DMS153 treated with DMSO at 0.1 percent for 48 hours (cell line): ENCODE results near the gene NCBP3.

ENCODE experiments used
- DNase-seq: peaks from one replicate; lab custom pipeline; 2025; ENCODE audit not compliant: unreplicated experiment; lab: John Stamatoyannopoulos, UW

The NCBP3 gene

DNA sequence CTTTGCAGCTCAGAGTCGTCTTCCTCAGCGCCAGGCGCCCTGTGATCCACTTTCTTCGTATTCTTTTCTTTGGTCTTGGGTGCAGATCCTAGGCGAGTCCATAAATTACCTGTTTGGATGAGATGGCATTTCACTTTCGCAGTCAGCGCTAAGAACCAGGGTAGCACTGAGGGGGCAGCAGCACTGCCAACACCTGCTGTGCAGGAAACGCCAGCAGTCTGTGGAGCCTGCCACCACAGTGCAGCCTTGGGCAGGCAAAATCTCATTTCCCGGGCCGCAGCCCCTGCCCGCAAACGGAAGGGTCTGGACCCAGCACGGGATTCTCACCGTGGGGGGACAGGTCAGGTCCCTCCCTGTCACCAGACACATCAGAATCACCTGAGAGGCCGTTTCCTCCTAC, 32.9 kb downstream of the NCBP3 start:
- DNase-seq = no peak

GRCh38 chr17:3812771-3813170, 33.3 kb downstream of the NCBP3 start:
- DNase-seq = no peak

GRCh38 chr17:3812284-3812683, 33.8 kb downstream of the NCBP3 start:
- DNase-seq = no peak

- no peak for DNase-seq
Observed at GRCh38 chr17:3810019-3810418, 36.0 kb downstream of the NCBP3 start.

DNA sequence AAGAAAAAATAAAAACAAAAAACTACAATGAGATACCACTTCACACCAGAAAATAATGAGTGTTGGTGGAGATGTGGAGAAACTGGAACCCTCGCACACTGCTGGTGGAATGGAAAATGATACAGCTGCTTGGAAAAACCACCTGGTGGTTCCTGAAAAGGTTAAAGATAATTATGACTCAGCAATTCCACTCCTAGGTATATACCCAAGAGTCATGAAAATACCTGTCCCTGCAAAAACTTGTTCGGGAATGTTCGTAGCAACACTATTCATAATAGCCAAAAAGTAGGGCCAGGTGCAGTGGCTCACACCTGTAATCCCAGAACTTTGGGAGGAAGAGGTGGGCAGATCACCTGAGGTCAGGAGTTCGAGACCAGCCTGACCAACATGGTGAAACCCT, 36.9 kb downstream of the NCBP3 start:
- no peak for DNase-seq

GRCh38 chr17:3808701-3809100, 37.3 kb downstream of the NCBP3 start:
- no peak for DNase-seq

GRCh38 chr17:3805581-3805980, 40.5 kb downstream of the NCBP3 start:
- DNase-seq = no peak

- no peak for DNase-seq
Observed at GRCh38 chr17:3804503-3804931, 41.5 kb downstream of the NCBP3 start.

- no peak for DNase-seq
Observed at GRCh38 chr17:3803308-3803640, 42.8 kb downstream of the NCBP3 start.

DNA sequence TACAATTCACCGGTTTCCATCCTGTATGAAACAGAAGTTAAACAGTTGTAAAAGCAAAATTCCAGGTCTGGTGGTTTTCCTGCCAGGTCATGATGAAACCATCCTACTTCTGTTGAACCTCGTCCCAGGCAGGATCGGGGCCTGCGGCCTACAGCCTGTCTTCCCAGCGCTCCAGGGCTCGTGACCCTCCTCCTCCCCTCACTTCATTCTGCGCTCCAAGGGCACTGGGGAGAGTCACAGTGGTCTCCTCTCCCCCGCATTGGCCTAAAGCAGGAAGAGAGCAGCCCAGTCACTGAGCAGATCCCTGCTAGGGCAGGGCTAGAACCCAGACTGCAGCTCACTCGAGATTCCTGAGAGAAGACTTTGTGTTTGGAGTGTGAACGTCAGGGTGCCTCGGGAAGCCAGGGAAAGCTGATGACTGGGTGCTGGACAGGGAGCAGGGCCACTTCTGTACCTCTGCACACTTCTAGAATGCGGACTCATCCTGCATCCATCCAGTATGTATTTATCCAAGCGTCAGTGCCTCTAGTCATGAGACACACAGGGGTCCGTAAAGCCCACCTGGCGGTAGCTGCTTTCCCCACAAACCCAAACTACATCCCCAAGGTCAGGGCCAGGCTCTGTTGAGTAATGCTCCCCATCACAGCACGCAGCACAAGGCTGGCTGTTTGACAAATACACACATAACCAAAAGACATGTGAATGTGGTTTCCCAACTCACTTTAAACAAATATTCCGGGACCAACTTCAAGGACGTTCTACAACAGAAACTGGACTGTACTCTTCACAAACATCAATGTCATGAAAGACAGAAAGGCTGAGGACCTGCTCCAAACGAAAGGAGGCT, 43.4 kb downstream of the NCBP3 start:
- DNase-seq = no peak

DNA sequence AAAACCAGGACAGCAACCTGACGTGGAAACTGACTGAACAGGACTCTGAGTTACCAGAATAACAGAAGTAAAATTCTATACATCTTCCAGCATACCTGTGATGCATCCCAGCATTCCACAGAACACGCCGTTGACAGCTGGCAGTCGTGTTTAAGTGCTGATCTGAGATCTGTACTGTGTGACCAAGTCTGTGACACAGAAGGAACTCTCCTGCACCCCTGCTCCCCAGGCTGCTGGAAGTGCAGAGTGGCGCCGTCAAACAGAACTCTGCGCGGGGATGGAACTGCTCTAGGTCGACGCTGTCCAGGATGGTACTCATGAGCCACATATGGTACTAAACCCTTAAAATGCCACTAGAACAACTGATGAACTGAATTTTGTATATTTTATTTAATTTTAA, 44.3 kb downstream of the NCBP3 start:
- DNase-seq = no peak

GRCh38 chr17:3801347-3801746, 44.7 kb downstream of the NCBP3 start:
- no peak for DNase-seq

DNA sequence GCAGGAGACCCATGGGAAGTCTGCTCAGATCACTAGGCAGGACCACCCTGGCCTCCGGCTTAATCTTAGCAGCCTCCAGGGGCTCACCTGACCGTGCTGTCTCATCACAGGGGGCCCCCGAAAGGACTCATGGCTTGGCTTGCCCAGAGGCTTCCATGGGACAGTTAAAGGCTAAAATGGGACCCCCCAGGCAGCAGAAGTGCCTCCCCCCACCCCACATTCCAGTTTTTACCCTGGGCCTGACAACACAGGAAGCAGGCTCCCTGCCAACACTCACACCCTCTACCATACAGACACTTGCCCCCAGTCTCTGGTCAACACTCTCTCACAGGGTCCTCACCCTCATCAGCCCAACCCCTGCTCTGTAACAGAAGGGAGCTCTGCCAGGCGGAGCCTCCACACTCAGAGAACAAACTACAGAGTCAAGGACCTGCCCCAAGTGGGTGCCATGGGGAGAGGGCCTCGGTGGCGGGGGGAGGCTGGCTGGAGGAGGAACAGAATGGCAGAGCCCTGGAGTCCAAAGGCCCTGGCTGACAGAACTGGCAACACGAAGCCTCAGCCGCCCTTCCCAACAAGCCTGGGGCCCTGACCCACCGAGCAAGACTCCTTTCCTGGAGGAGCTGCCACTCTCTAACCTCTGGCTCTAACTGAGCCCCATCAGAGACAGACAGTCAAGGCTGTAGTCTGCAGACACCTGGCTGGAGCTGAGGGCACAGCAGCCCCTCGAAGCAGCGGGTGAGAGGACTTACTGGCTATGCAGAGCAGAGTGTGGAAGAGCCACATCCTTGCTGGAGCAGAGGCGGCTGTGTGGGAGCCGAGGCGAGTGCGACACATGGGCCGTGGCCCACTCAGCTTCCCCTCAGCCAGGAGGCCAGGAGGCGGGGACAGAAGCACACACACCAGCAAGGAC, 45.4 kb downstream of the NCBP3 start, which contains the start of gene ITGAE:
TSS of gene ITGAE (minus strand) at position 827 of the 910 bp plus-strand sequence. CDS start at position 783, 44 bp downstream.
- DNase-seq = no peak

- DNase-seq = no peak
Observed at GRCh38 chr17:3799181-3799945, 46.7 kb downstream of the NCBP3 start.

GRCh38 chr17:3798273-3799180, 47.5 kb downstream of the NCBP3 start:
- DNase-seq = no peak

GRCh38 chr17:3796822-3797170, 49.2 kb downstream of the NCBP3 start:
- DNase-seq = no peak

- DNase-seq = no peak
Observed at GRCh38 chr17:3796110-3796821, 49.8 kb downstream of the NCBP3 start.

- DNase-seq = no peak
Observed at GRCh38 chr17:3795390-3796102, 50.5 kb downstream of the NCBP3 start.
